ENCODE results near the gene LRCH2. TPM values are rescaled to one million over a fixed set of nuclear protein-coding genes. Genes with fewer than 3 reads are reported as not detected.
"Not testable (repeated sequence)": the region's sequence is repeated elsewhere in the genome, so short reads cannot be mapped to it uniquely, and the experiment has no call there.

Gene LRCH2
- polyA plus RNA-seq: 1 to 10 TPM in 1 of 3 donors, under 1 TPM in 2; 0.24 to 2.7 (median 0.94) TPM

DNA sequence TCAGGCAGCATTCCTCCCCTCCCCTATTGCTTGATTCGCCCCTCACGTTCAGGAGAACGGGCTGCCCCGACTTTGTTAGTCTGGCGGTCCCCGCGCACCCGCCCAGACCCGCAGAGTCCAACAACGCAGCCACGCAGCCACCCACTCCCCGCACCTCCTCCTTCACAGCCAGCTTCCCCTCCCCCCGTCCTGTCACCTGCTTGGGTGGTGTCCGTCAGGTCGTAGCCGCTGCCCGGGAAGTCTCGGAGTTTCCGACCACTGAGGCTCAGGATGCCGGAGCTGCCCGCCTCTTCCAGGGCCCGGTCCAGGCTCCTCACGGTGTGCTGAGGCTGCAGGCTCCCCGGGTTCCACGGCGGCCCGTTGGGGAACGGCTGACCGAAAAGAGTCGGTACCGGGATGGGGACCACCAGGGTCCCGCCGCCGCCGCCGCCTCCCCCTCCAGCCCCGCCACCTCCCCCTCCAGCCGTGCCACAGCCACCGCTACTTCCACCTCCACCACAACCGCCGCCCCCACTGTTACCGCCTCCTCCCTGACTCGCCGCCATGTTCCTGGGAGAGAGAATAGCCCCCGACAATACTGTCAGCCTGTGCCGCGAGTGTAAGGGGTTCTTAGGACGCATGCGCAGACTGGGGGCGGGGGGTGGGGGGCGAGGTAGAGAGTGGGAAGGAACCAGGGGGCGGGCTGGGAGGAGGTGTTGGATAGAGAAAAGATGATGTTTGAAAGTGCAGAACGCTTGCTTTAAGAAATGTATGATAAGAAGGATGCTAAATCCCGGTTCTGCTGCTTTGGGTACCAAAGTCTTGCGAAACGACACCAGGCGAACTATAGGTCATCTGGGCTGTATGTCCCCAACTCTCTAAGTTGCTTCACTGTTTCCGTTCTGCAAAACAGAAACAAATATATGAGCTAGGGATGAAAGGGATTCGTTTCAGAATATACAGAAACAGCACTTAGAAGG, at the start of gene LRCH2:
Gene LRCH2, minus strand, starts transcription at position 600 of the 959 bp plus-strand sequence. Its CDS starts 55 bp downstream, at position 545.
- WGBS, 3 donors: 0 to 15% (median 1%) methylated on average over 38 to 56 of the region's 59 CpGs
- H3K27ac ChIP-seq (ENCODE audit: low read depth, low read length): no peak within 1 kb of the TSS

DNA sequence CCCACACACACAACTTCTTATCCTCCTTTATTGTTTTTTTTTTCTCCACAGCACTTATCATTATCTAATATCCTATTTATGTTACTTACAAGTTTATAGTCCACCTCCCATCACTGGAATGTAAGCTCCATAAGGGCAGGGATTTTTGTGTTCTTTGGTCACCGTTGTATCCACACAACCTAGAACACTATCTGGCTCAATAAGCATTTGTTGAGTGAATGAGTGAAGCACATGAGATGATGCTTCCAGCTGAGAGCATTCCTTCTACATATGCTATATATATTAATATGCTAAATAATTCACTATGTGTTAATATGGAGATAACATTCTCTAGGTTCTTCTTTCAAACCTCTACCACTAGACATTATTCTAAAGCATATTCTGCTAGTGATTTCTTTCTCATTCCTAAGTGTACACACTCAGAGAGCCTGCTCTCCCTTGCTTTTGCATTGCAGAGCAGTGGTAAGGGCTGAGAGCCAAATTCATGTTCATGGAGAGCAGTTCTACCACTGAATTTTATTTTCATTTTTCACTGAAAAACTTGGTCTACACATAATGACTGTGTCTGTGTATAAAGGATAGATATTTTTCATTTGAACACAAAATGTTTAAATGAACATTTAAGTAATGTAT, 35.3 kb upstream of the LRCH2 start:
- whole genome bisulfite sequencing, 3 donors: 78 to 93% (median 85%) methylated on average over 1 of the region's 1 CpG
- H3K27ac ChIP-seq (ENCODE audit: low read depth, low read length): no peak overlapping the region

DNA sequence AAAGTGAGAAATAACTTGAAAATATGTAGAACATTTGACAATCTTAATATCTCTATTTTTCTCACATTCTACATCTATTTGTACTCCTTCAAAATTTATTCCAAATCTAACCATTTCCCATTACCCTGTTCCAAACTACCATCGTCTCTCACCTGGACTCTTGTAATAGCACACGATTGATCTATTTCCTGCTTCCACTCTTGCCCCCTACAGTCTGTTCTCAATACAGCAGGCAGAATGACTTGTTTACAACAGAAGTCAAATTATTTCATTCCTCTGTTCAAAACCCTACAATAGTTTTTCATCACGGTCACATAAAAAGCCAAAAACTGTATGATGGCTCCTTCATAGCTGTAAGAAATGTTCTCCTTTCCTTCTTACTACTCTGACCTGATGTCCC, 34.5 kb upstream of the LRCH2 start:
- 33 to 50% (median 40%) methylated on average over 3 of the region's 3 CpGs for WGBS, 3 donors
- no peak overlapping the region for H3K27ac ChIP-seq (ENCODE audit: low read depth, low read length)

DNA sequence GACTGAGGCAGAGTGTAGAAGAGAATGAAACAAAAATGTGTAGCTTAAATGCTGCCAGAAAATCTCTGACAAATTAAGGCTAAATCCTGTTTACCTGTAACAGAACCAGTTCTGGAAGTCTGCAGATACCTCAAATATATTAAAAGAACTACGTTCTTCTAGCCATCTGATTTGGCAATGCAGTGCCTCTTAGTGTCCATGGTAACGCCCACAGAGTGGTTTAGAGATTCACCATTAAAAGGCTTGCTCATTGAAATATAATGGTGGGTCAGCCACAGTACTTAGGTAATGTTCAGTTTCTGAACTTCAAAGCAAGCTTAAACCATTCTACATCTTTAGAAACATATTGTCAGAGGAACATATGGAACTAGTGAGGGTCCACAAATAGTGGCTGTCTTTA, 32.4 kb upstream of the LRCH2 start:
- H3K27ac ChIP-seq (ENCODE audit: low read depth, low read length): no peak overlapping the region
- 39 to 64% (median 54%) methylated on average over 2 of the region's 2 CpGs for WGBS, 3 donors

DNA sequence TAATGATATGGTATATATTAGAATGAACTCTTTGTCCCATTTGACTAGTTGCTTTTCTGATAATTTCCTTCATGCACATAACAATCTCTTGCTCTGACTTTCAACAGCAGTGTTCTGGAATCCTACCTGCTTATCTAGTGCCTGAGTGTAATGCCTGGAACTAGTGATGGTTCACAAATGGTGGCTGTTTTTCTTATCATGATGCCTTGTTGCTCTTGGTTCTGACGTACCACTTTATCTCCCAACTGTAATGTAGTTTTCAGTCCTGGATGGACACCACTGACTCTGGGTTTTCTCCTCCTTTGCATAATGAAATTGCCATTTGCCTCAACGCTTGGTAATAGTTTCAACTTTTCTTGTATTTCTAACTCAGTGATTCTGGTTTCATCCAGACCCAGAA, 30.1 kb upstream of the LRCH2 start:
- 79 to 93% (median 79%) methylated on average over 2 of the region's 2 CpGs for WGBS, 3 donors
- H3K27ac ChIP-seq (ENCODE audit: low read depth, low read length): no peak overlapping the region

GRCh38 chrX:115261148-115261547, 27.3 kb upstream of the LRCH2 start:
- WGBS, 3 donors: 59 to 79% (median 69%) methylated on average over 2 of the region's 2 CpGs
- H3K27ac ChIP-seq (ENCODE audit: low read depth, low read length): no peak overlapping the region

GRCh38 chrX:115260330-115260729, 26.4 kb upstream of the LRCH2 start:
- H3K27ac ChIP-seq (ENCODE audit: low read depth, low read length): no peak overlapping the region
- WGBS, 3 donors: 90 to 100% (median 95%) methylated on average over 3 of the region's 3 CpGs

DNA sequence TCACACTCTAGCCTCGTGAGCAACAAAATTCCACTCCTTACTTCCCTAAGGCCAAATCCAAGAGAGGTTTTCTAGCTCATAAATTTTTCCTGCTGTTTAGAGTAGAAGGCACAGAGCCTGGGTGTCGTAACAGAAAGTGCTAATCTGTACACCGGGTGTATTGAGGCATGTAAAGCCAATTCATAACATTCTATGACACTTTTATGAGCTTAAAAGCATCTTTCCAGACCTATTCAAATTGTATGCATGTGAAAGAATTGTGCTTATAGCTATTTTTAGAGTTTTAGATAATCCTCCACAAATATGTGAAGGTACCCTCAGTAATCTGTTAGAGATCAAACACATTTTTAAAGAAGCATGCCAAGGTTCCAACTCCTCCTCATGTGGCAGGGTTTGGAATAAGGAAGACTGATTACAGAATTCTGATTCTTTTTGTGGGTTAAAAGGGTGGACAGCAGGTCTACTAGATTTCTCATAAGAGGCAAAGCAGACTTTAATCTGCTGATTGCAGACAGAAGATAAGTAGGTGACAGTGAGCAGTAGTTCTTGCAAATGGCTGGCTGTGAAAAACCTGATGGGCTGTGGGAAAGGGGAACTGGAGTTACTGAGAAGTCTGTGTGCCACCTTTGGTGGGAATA, 25.5 kb upstream of the LRCH2 start:
- H3K27ac ChIP-seq (ENCODE audit: low read depth, low read length): no peak overlapping the region
- 49 to 63% (median 56%) methylated on average over 3 of the region's 3 CpGs for WGBS, 3 donors

DNA sequence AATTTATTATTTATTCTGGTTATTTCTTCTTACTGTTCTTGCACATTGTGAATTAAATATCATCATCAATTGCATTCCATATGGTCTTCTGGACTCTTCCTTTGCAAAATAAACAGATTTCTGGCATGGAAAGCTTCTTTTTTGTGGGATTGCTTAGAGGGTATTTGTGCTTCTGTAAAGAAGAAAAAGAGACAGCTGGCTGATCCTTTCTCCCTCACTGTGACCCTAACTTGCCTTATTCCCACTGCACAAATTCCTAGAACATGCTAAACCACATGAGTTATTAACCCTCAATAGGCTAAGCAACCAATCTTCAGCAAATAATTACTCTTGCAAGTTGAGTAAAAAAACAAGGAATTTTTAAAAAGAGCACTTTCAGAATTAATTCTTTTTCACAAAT, 23.8 kb upstream of the LRCH2 start:
- no peak overlapping the region for H3K27ac ChIP-seq (ENCODE audit: low read depth, low read length)

- no peak overlapping the region for H3K27ac ChIP-seq (ENCODE audit: low read depth, low read length)
- WGBS, 3 donors: 73 to 84% (median 75%) methylated on average over 2 of the region's 2 CpGs
These were observed 21.1 kb upstream of the LRCH2 start for GRCh38 chrX:115255003-115255402.

DNA sequence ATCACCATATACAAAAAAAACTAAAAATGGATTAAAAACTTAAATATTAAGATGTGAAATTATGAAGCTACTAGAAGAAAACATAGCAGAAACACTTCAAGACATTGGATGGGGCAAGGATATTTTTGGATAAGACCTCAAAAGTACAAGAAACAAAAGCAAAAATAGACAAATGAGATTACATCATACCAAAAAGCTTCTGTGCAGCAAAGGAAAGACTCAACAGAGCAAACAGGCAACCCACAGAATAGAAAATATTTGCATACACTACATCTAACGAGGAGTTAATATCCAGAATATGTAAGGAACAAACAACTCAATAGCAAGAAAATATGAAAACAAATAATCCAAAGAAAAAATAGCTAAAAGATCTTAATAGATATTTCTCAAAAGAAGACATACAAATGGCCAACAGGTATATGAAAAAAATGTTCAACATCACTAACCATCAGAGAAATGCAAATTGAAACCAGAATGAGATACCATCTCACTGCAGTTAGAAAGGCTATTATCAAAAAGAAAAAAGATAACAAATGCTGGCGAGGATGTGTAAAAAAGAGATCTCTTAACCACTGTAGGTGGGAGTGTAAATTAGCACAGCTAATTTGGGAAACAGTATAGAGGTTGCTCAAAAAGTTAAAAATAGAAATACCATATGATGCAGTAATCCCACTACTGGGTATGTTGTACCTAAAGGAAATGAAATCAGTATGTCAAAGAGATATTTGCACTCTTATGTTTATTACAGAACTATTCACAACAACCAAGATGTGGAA, 17.8 kb upstream of the LRCH2 start:
- WGBS, 3 donors: 61 to 91% (median 65%) methylated on average over 2 of the region's 2 CpGs

GRCh38 chrX:115237056-115237455, 3.2 kb upstream of the LRCH2 start:
- 37 to 76% (median 38%) methylated on average over 1 of the region's 1 CpG for WGBS, 3 donors
- H3K27ac ChIP-seq (ENCODE audit: low read depth, low read length): no peak overlapping the region

More for the DNA sequence above, 17.8 kb upstream of the LRCH2 start:
- no peak overlapping the region for H3K27ac ChIP-seq (ENCODE audit: low read depth, low read length)

GRCh38 chrX:115236560-115236959, 2.7 kb upstream of the LRCH2 start:
- H3K27ac ChIP-seq (ENCODE audit: low read depth, low read length): no peak overlapping the region

DNA sequence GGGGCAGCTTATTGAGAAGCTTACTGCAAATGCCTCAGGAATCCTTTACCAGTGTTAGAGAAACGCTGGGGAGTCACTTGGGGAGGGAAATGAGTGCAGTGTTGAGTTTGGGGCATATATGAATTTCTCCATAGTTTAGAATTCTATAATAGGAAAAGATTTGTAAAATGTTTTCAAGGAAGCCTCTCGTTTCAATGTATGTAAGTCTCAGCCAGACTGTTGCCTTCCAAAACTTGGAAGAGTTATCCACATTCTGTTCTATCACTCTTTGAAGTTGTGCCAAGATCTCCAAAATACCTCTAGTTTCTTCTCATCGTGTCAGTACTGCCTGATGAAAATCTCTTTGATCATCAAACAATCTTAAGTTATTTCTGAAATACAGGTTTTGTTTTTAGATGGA, 565 bp upstream of the LRCH2 start:
- 11 to 19% (median 18%) methylated on average over 3 of the region's 3 CpGs for WGBS, 3 donors
- no peak overlapping the region for H3K27ac ChIP-seq (ENCODE audit: low read depth, low read length)

DNA sequence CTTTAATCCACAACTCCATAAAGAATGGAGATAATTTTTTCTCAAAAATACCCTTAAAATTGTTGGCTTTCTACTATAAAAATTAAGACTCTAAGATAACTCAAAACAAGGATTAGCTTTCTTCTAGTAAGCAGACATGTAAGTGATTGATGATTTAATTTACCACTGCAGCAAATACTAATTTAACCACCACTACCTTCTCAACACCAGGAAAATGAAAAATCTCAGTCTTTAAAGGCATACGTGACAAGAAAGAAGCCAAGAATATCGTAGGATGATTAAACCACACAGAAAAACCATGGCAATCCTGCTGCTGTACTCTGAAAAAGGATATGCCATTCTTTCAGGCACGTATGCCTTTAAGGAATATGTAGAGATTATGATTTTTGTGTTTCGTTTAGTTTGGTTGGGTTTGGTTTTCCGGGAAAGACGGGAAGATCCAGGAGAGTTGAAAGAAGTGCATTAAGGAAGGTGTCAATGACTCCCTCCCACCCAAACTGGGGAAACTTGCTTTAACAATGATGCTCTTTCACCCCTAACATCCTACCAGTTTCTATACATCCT, 881 bp downstream of the LRCH2 start:
- H3K27ac ChIP-seq (ENCODE audit: low read depth, low read length): no peak overlapping the region
- 2 to 21% (median 3%) methylated on average over 6 of the region's 6 CpGs for WGBS, 3 donors

- no peak overlapping the region for H3K27ac ChIP-seq (ENCODE audit: low read depth, low read length)
- whole genome bisulfite sequencing, 3 donors: 22 to 43% (median 28%) methylated on average over 4 of the region's 4 CpGs
These were observed 4.4 kb downstream of the LRCH2 start for GRCh38 chrX:115229337-115230003.

DNA sequence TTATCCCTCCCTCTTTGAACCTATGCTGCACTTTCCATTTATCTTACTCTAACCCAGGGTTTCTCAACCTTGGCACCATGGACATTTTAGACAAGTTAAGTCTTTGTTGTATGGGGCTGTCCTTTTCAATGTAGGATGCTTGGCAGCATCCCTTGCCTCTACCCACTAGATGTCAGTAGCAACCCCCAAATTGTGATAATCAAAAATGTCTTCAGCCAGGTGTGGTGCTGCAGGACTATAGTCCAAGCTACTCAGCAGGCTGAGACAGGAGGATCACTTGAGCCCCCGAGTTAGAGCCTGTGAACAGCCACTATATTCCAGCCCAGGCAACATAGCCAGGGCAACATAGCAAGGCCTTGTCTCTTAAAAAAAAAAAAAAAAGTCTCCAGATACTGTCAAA, 7.0 kb downstream of the LRCH2 start:
- 0 to 27% (median 14%) methylated on average over 1 of the region's 1 CpG for WGBS, 3 donors

GRCh38 chrX:115217346-115217745, 16.6 kb downstream of the LRCH2 start:
- not testable (repeated sequence) for H3K27ac ChIP-seq (ENCODE audit: low read depth, low read length)
- 78 to 93% (median 86%) methylated on average over 4 of the region's 4 CpGs for WGBS, 3 donors

More for the DNA sequence above, 7.0 kb downstream of the LRCH2 start:
- H3K27ac ChIP-seq (ENCODE audit: low read depth, low read length): no peak overlapping the region

Measured in adipose tissue (tissue), 3 donors.